22Rv1 (cell line): ENCODE data around the gene NOP10.

Source experiments
- H3K27ac ChIP-seq: fragments of 450-650 bp; 2 replicates; pipeline ENCODE4 v1.5.1; 2017
- ZFX ChIP-seq: fragments of 450-650 bp; IDR thresholded peaks from 2 replicates; pipeline ENCODE4 v1.6.1; 2017; ENCODE audit warnings: antibody characterized with exemption, borderline replicate concordance
- TF ChIP-seq, protein P1 (sequence below): fragments of 450-650 bp; IDR thresholded peaks from 2 replicates; pipeline ENCODE4 v1.5.1; 2017; ENCODE audit warnings: mild to moderate bottlenecking

NOP10 gene

DNA sequence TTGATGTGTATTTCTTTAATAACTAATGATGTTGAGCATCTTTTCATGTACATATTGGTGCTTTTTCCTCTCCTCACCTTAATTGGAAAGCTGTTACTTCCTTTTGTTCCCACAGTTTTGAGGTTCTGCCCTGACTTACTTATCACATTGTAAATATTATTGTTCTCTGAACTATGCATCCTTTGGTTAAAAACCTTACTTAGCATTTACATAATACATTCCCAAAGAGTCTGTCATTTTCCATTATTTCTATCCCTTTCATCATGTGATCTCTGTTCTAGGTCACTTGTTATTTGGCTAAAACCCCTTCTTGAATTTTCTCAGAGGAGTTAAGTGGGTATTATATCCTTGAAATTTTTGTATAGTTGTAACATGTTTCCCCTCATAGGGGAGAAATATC, 38.3 kb downstream of the NOP10 start:
- H3K27ac ChIP-seq, result no peak overlapping the region

DNA sequence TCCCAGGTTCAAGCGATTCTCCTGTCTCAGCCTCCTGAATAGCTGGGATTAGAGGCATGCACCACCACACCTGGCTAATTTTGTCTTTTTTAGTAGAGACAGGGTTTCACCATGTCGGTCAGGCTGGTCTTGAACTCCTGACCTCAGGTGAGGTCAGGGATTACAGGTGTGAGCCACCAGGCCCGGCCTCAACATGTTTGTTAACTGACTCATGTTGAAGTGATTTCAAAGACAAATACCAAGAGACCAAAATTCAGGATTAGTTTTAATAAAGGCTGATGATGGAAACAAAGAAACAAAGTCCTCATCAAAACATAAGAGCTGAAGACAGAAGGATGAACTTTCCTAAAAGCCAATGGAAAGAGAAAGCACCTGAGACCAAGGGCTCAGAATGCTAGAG, 41.9 kb downstream of the NOP10 start:
- TF ChIP-seq ZFX, result no peak
- TF ChIP-seq, protein P1, sequence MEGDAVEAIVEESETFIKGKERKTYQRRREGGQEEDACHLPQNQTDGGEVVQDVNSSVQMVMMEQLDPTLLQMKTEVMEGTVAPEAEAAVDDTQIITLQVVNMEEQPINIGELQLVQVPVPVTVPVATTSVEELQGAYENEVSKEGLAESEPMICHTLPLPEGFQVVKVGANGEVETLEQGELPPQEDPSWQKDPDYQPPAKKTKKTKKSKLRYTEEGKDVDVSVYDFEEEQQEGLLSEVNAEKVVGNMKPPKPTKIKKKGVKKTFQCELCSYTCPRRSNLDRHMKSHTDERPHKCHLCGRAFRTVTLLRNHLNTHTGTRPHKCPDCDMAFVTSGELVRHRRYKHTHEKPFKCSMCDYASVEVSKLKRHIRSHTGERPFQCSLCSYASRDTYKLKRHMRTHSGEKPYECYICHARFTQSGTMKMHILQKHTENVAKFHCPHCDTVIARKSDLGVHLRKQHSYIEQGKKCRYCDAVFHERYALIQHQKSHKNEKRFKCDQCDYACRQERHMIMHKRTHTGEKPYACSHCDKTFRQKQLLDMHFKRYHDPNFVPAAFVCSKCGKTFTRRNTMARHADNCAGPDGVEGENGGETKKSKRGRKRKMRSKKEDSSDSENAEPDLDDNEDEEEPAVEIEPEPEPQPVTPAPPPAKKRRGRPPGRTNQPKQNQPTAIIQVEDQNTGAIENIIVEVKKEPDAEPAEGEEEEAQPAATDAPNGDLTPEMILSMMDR, result no peak
- H3K27ac ChIP-seq, result no peak overlapping the region

More for the DNA sequence above, 38.3 kb downstream of the NOP10 start:
- TF ChIP-seq, protein P1, result no peak

DNA sequence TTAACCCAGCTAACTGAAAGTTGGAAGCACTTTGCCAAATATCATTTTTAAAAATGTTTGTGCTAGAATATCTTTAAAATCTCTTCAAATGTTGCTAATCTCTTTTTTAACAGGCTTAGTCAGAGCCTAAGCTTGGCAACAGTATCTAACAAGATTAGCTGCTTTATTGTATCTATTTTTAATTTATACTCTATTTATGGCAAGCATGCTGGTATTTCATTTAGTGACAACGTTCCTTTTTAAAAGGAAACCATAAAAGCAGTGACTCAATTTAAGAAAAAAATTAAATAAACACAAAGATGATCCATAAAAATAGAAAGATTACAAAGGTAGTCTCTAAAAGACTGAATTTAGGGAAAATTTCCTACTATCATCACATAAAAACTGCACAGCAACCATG, 45.9 kb downstream of the NOP10 start:
- H3K27ac ChIP-seq, result no peak overlapping the region
- TF ChIP-seq, protein P1, result no peak
- TF ChIP-seq ZFX, result no peak

DNA sequence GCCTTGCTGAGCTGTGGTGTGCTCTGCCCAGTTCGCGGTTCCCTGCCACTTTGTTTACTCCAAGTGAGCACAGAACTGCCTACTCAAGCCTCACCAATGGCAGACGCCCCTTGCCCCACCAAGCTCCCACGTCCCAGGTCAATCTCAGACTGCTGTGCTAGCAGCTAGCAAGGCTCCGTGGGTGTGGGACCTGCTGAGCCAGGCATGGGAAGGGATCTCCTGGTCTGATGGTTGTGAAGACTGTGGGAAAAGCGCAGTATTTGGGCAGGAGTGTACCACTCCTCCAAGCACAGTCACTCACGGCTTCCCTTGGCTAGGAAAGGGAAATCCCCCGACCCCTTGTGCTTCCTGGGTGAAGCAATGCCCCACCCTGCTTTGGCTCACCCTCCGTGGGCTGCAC, 50.3 kb downstream of the NOP10 start:
- no peak overlapping the region for H3K27ac ChIP-seq
- TF ChIP-seq, protein P1, result no peak
- TF ChIP-seq ZFX, result no peak
